Limb (tissue), 2 donors: Measurements from ENCODE around the gene AFF1.

Experiments
- DNase-seq, 2 donors: peaks; one replicate each; pipeline ENCODE4 v3.0.0-alpha.2; 2016; ENCODE audit errors: extremely low spot score in 2 of 2

Gene AFF1

DNA sequence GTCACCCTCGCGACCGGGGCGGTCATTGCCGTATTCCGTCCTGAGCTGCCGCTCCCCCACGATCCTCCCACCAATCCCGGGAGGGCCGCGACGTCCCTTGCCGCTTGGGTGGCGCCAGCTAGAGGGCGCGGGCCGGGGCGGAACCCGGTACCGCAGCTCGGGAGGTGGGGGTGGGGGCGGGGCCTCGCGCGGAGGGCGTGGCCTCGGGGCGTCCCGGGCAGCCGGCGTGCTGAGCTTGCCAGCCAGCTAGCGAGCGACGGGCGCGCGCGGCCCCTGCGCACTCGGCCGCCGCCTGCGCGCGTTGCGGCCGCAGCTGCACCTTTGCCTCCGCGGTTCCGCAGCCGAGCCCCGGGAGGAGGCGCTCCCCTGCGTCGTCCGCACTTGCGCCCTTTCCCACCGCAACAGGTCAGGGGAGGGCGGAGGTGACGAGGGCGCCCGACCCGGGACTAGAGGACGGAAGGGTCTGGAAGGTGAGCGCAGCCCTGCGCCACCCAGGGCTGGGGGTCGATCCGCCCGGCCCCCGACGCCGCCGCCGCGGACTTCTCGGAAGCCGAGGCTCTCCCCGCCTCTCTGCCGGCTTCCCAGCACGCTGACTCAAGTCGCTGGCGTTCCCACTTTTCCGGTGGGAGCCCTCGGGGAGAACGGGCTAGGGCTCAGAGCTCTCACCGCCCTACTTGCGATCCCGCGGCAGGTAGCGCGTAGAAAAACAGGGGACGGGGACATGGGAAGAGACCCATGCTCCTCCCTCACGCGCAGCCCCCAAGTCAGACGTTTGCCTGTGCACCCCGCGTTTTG, at the start of gene AFF1:
AFF1 (plus strand) TSS at position 241 of the 795 bp plus-strand sequence. CDS start 13,523 bp downstream, outside the sequence.
- peak; percentile 68 to 93 for DNase-seq

DNA sequence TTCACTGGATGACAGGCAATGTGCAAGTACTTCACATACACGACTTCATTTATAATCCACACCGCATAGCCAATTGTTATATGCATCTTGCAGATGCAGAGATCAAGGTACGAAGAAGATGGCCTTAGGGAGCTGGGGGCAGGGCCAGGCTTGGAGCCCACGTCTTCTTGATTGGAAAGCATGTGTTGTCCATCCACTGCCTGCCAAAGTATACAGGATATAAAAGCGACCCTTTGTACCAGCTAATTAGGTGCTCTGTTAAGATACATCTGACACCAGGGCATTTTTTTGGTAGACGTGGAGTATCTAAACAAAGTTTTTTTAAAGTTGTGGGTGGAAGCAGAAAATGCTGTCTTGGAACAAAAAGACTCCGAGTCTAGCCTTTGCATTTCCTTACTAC, 44.0 kb upstream of the AFF1 start:
- no peak for DNase-seq

DNA sequence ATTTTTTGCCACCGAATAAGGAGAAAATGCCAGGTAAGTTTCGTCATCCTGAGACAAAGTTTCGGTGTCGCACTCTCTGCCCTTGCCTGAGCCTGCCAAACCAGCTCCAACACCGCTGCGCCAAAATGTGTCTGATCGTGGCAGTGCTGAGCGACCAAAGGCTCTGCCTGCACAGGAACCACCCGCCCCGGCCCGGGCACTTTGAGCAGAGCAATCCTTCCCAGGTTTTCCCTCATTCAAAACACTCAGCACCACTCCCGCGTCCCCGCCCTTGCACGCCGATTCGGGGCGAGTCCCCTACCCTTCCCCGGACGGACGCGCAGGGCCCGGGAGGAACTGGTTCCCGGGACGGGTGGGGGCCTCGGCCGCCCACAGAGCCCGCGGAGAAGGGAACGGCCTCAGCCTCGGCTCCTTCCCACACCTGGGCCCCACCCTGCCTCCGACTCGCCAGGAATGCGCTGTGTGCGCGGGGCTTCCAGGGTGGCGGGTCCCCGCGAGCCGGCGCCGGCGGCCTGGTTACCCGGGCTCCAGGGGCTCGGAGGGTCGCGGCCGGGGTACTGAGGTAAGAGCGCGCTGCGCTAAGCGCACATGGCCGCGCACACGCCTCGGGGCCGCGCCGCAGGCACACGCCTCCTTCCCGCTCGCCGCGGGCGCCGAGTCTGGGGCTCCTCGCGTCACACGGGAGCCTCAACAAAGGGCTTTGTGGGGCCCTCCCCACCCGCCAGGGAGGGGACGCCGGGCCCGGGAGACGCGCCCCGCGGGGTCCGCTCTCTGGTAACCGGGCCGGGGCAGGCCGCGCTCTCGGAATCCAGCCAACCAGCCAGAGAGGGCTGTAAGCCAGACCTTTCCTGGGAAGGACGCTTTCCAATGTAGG, 42.8 kb upstream of the AFF1 start, which contains the start of gene C4orf36:
C4orf36 (minus strand) TSS at position 661 of the 874 bp plus-strand sequence. CDS start 902 bp downstream, outside the sequence.
- DNase-seq: peak; percentile 56 to 84

GRCh38 chr4:86892636-86892960, 42.2 kb upstream of the AFF1 start:
- no peak for DNase-seq

GRCh38 chr4:86893136-86893535, 41.7 kb upstream of the AFF1 start:
- DNase-seq: no peak

DNA sequence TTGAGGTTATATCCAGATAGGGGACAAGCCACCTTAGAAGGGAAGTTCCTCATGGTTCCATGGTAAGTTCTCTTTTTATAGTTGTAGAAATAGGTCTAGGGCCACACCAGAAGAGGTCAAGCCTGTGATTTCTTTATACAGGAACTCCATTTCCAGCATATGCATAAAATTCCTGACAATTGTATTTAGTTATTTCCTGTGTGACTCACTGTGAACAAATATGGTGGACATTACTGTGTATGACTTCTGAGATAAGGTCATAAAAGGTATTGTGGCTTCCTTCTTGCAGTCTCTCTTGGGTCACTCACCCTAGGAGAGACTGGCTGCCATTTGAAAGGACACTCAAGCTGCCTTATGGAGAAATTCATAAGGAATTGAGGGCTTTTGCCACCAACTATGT, 40.4 kb upstream of the AFF1 start:
- no peak for DNase-seq

- peak in 1 of 2 donors; percentile 85 for DNase-seq
Observed at GRCh38 chr4:86895692-86896488, 38.9 kb upstream of the AFF1 start.

- DNase-seq: no peak
Observed at GRCh38 chr4:86896596-86896995, 38.2 kb upstream of the AFF1 start.

DNA sequence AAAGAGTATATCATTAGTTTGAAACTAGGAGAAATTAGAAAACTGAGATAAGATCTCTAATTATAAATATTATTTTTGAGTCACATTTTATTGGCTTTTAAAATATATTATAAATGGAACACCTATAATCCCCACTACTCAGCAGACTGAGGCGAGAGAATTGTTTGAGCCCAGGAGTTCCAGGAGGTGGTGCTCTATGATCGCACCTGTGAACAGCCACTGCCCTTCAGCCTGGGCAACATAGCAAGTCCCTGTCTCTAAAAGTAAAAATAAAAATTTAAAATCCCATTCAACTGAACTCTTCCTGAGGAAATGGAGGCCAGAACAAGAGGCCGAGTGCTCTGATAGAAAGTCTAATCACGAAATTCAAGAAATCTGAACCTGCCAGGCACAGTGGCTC, 36.2 kb upstream of the AFF1 start:
- DNase-seq: no peak

DNA sequence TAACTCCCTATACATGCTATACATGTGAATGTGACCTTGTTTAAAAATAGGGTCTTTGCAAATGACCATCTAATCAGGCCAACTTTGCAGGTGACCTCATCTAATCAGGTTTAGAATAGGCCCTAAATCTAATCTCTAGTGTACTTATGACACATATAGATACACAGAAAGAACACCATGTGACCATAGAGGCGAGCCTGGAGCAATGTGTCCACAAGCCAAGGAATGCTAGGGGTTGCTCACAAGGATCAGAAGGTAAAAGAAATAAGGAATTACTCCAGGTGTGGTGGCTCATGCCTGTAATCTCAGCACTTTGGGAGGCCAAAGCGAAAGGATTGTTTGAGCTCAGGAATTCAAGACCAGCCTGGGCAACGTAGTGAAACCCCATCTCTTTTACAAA, 32.9 kb upstream of the AFF1 start:
- DNase-seq: no peak

DNA sequence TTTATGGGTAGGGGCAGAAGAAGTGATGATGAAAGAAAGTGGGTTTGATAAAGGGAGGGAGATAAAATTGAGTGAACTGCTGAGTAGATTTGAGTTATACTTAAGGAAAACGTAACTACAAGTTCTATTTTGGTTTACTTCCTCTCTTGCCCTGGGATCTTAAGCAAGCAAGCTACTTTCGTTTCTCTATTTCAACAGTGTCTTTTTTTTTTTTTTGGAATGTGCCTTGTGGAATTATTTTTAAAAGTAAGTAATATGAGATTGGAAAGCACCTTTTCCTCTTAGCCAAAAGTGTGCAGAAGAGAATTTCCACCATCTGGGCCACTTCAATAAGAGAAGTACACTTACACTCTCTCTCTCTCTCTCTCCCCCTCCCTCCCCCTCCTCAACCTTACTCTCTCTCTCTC, 26.6 kb upstream of the AFF1 start:
- peak in 1 of 2 donors; percentile 41 for DNase-seq

- no peak for DNase-seq
Observed at GRCh38 chr4:86909546-86910295, 25.1 kb upstream of the AFF1 start.

- DNase-seq: no peak
Observed at GRCh38 chr4:86910369-86910768, 24.4 kb upstream of the AFF1 start.

GRCh38 chr4:86910820-86911684, 23.8 kb upstream of the AFF1 start:
- no peak for DNase-seq

DNA sequence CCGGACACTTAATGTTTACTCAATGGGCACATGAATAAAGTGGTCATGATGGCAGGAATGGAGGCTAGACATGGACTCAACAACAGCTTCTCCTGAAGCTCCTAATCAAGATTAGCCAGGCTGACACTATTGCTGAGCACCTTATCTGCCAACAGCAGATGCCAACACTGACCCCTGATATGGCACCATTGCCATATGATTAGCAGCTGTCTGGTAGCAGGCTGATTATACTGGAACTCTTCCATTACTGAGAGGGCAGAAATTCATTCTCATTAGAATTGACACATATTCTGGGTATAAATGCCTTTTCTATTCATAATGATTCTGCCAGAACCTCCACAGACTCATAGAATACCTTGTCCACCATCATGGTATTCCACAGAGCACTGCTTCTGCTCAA, 18.4 kb upstream of the AFF1 start:
- no peak for DNase-seq

- no peak for DNase-seq
Observed at GRCh38 chr4:86917212-86918039, 17.4 kb upstream of the AFF1 start.

DNA sequence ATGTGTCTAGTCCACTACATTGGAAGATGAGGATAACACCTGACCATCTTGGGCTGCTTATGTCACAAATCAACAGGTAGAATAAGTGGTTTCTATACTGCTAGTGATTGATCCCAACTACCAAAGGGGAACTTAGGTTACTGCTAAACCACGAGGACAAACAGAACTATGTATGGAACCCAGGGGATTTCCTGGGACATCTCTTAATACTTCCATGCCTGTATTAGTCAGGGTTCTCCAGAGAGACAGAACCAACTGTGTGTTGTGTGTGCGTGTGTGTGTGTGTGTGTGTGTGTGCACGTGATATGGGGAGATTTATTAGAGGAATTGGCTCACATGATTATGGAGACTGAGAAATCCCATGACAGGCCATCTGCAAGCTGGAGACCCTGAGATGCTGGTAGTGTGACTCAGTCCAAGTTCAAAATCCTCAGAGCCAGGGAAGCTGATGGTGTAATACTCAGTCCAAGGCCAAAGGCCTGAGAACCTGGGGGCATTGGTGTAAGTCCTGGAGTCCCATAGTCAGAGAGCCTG, 16.2 kb upstream of the AFF1 start:
- no peak for DNase-seq

- no peak for DNase-seq
Observed at GRCh38 chr4:86919561-86920223, 15.1 kb upstream of the AFF1 start.
